Gastroesophageal sphincter (tissue), 3 donors: ENCODE results near the gene EXOSC7.

Experiments
- CTCF ChIP-seq, 4 experiments: fragments of 200-600 bp in 2 of 4; fragments of 450-650 bp in 2 of 4; sonication (generic) in 1 of 4; IDR thresholded peaks; one replicate each; pipeline ENCODE4 v1.5.1; 2017 to 2019; ENCODE audit warnings: antibody characterized with exemption in 4 of 4, mild to moderate bottlenecking in 2 of 4, moderate library complexity in 2 of 4
- POLR2AphosphoS5 ChIP-seq: sonication (generic); formaldehyde crosslinking; IDR thresholded peaks from one replicate; pipeline ENCODE4 v1.6.1; 2017; ENCODE audit warnings: antibody characterized with exemption

- no peak for TF ChIP-seq CTCF (IDR thresholded peaks at IDR 0.05)
- no peak for TF ChIP-seq POLR2AphosphoS5
Measured at GRCh38 chr3:45016916-45017315, 40.9 kb downstream of the EXOSC7 start.
